HUDEP-2 (cell line): Measurements from ENCODE around the gene KRTAP4-12.
"Not testable (repeated sequence)": the region's sequence is repeated elsewhere in the genome, so short reads cannot be mapped to it uniquely, and the experiment has no call there.

Experiments used
- DNase-seq, 76 experiments: peaks; one replicate each; lab custom pipeline; 2025; ENCODE audit not compliant: unreplicated experiment in 76 of 76; lab: John Stamatoyannopoulos, UW

KRTAP4-12 gene

DNA sequence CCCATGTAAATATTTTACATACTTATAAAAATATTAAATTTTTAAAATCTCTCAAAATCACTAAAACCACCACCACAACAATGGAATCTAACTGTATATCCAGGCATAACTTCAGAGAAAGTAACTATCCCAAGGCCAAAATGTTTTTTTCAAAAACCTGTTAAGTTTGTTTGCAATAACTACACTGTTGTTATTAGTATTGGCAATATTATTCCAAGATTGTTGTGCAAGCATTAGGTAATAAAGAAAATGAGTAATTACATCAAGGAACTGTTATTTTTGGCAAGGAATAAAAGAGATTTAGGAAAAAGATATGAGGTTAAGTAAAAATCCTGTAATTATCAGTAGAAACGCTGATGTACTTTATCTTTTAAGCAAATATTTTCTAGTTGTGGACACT is 3.4 kb upstream of the KRTAP4-12 start:
- DNase-seq, result no peak

- DNase-seq, result no peak
Measured at GRCh38 chr17:41126412-41126811, 2.4 kb upstream of the KRTAP4-12 start.

- no peak for DNase-seq
Measured at GRCh38 chr17:41125064-41125463, 1.1 kb upstream of the KRTAP4-12 start.

DNA sequence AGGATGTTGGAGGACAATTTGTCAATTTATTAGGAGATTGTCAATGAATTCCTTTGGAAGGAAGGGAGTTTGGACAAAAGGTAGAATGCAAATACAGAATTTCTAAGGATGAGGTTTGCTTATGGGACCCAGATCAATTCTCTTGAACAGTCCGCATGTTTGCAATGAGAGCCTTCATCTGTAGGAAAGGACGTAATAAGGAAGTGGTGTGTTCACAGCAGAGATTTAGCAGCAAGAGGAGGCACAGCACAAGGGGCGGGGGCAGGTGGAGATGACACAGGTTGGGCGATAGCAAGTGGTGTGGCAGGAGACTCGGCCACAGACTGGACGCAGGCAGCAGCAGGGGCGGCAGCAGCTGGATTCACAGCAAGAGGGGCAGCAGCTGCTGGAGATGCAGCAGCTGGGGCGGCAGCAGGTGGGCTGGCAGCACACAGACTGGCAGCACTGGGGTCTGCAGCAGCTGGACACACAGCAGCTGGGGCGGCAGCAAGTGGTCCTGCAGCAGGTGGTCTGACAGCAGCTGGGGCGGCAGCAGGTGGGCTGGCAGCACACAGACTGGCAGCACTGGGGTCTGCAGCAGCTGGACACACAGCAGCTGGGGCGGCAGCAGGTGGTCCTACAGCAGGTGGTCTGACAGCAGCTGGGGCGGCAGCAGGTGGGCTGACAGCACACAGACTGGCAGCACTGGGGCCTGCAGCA is 541 bp downstream of the KRTAP4-12 start:
- not testable (repeated sequence) for DNase-seq

GRCh38 chr17:41121742-41122141 is 2.2 kb downstream of the KRTAP4-12 start:
- DNase-seq, result no peak

DNA sequence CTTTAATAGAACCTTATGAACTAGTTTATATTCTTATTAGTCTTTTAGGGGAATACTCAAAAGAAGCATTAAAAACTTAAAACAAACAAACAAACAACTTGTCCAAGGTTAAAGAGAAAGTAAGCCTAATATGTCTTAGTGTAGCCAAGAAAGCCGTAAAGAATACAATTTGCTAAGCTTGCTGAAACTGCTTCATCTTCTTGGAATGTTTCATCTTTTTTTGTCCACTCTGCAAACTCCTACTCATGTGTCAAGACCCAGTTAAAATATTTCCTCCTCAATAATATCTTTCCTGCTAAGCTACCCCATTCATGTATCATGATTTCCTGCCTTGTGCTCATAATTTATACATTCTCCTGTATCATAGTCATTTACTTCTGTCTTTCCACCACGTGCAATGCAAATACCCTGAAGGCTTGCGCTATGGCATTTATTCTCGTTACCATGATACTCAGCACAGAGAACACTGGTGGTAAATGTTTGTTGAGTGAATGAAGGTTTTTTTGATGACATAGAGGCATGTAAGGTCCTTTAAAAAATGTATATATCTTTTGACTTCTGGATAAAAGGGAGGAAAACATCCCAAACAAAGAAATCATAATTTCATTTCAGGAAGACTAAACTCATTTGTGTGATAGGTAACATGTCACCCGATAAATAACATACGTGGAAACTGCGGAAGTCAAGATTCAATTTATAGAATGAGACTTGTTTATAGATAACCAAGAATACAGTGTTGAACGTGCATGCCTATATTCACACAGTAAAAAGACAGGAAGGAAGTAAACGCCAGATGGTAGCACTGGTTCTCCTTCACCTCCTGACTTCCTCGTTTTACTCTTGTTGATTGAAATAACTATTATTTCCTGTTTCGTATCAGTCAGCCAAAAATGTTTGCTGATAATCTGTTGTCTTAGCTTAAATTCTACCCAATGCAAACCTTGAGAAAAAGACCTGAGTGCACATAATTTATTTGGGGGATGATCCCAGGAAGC is 4.0 kb downstream of the KRTAP4-12 start:
- DNase-seq, result not testable (repeated sequence)

DNA sequence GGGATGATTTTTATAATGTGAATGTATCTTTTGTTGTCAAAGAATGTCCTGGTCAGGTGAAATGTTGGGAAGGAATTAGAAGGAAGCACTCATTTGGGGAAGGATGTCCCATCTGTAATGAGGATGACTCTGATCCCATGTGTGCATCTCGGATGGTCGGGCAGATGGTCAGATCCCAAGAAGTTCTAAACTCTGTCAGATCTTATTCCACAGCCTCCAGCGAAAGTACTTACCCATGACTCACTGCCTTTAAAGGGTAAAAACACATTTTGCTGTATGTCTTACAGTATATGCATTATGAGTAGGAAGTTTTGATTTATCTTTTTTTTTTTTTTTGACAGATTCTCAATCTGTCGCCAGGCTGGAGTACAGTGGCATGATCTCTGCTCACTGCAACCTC is 5.3 kb downstream of the KRTAP4-12 start:
- no peak for DNase-seq

DNA sequence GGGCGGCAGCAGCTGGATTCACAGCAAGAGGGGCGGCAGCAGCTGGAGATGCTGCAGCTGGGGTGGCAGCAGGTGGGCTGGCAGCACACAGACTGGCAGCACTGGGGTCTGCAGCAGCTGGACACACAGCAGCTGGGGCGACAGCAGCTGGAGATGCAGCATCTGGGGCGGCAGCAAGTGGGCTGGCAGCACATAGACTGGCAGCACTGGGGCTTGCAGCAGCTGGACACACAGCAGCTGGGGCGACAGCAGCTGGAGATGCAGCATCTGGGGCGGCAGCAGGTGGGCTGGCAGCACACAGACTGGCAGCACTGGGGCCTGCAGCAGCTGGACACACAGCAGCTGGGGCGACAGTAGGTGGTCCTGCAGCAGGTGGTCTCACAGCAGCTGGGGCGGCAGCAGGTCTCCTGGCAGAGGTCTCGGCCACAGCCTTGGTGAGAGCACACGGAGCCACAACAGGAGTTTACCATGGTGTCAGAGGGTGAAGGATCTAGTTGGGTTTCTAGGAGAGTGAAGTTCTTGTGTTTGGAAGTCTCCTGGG is 6.1 kb downstream of the KRTAP4-12 start, which contains the start of gene KRTAP4-11:
TSS of gene KRTAP4-11 (minus strand) at position 528 of the 541 bp plus-strand sequence. CDS start at position 470, 58 bp downstream.
- DNase-seq, result not testable (repeated sequence)

DNA sequence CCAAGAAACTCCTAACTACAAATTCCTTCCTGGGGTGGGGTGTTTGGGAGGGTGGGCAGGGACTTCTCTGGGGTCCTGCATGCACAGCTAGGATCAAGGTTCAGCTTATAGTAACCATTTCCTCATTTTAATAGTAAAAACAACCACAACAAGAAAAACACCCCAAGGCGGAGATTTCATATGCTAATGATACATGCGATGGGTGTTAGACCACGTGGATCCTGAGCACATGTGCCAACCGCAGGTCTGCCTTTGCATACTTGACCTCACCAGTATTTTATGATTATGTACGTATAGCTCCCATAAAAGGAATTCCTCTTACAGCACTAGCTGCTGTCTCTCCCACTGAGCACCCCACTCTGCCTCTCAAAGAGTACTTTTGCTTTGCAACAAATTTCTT is 7.7 kb downstream of the KRTAP4-12 start:
- DNase-seq, result no peak

DNA sequence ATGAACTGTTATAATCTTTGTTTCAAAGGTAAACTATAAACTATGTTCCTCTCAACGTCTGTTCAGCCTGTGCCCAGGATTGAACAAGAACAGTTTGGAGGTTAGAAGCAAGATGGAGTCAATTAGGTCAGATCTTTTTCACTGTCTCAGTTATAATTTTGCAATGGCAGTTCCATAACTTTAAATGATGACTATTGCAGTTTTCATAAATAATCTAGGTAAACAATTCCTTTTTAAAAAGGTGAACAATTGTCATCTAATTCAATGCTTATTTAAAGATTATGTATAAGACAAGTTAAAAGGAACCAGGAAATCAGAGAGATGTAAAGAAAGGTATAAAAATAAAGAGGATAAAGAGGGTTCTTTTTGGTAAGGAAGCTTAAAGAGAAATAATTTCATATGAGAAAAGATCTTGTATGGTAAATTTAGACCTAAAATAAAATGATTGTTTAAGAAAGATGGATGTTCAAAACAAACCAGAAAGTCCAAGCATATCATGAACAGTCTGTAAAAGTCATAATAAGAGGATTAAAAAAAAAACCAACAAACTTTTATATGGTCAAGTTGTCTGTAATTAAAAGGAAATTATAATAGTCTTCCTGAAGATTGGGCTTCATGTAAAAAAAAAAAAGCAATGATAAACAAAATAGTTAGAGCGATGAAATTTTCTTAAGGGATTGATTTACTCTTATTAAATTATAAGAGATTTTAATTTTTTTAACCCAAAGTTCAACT is 12.7 kb downstream of the KRTAP4-12 start:
- no peak for DNase-seq

DNA sequence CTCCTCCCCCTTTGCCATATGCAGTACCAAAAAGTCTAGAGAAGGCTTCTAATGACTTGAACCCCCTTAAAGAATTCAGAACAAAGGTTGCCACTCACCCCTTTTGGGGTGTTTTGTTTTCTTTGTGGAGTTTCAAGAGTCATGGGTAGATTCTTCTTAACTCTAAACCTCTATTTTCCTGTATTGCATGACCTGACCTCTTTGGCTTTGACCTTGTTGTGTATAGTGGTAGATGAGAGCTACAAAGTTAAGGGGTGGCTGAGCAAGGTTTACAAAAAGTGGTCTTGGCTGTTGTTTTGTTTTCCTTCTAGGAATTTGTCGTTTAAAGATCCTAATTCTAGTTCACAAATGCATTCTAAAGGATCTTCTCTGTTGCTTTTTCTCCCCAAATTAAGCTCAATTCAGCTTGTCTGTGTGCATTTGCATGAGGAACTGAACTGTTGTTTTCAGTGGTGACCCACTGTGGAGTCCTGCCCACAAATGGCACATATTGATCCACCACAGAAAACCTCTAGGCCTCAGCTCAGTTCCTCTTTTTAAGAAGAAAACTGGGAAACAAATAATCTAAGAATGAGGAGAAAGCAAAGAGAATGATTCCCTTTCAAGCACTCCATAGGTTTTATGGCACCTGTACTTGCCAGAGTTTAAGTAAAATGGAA is 15.1 kb downstream of the KRTAP4-12 start:
- not testable (repeated sequence) for DNase-seq

- no peak for DNase-seq
Measured at GRCh38 chr17:41107941-41108450, 16.0 kb downstream of the KRTAP4-12 start.

DNA sequence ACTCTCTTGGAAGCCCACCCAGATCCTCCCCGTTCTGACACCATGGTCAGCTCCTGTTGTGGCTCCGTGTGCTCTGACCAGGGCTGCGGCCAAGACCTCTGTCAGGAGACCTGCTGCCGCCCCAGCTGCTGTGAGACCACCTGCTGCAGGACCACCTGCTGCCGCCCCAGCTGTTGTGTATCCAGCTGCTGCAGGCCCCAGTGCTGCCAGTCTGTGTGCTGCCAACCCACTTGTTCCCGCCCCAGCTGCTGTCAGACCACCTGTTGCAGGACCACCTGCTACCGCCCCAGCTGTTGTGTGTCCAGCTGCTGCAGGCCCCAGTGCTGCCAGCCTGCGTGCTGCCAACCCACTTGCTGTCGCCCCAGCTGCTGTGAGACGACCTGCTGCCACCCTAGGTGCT is 18.6 kb downstream of the KRTAP4-12 start, which contains the start of gene KRTAP4-9:
TSS of gene KRTAP4-9 (plus strand) at position 43 of the 400 bp plus-strand sequence. CDS start at position 43, 0 bp downstream.
- not testable (repeated sequence) for DNase-seq

DNA sequence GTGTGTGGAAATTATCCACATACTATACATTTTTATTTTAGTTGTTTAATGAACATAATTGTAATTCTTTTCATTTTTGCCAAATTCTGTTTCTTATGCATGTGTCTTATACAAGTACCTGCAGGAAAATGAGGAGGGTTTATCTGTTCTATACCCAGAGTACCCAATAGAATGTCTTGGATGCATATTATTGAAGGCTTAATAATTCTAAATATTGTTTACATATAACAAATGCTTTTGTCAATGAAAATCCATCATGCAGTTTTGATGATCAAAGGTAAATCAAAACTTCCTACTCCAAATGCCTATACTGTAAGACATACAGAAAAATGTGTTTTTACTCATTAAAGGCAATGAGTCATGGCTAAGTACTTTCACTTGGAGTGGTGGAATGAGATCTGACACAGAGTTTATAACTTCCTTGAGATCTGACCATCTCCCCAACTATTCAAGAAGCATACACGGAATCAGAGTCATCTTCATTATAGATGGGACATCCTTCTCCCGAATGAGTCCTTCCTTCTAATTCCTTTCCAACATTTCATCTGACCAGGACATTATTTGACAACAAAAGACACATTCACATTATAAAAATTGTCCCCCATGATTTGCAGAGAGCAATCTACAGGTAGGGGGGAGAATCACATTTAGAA is 19.5 kb downstream of the KRTAP4-12 start:
- DNase-seq, result not testable (repeated sequence)

- no peak for DNase-seq
Measured at GRCh38 chr17:41103896-41104295, 20.1 kb downstream of the KRTAP4-12 start.

GRCh38 chr17:41101586-41102259 is 22.3 kb downstream of the KRTAP4-12 start, which contains the start of gene KRTAP4-16:
KRTAP4-16 (minus strand) TSS chr17:41102209; CDS start chr17:41102209, 0 bp downstream.
- no peak for DNase-seq

GRCh38 chr17:41099682-41100480 is 24.1 kb downstream of the KRTAP4-12 start:
- DNase-seq, result not testable (repeated sequence)

DNA sequence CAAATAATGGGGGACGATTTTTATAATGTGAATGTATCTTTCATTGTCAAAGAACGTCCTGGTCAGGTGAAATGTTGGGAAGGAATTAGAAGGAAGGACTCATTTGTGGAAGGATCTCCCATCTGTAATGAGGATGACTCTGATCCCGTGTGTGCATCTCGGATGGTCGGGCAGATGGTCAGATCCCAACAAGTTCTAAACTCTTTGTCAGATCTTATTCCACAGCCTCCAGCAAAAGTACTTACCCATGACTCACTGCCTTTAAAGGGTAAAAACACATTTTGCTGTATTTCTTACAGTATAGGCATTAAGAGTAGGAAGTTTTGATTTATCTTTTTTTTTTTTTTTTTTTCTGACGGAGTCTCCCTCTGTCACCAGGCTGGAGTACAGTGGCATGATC is 25.5 kb downstream of the KRTAP4-12 start:
- no peak for DNase-seq
